Fibroblast of peridontal ligament (primary cell): ENCODE data around the gene CLASP2.
"Not testable (repeated sequence)": the region's sequence is repeated elsewhere in the genome, so short reads cannot be mapped to it uniquely, and the experiment has no call there.

Experiments
- DNase-seq: peaks from one replicate; pipeline ENCODE4 v3.0.0-alpha.2; 2010; ENCODE audit errors: extremely low read depth

CLASP2 gene

DNA sequence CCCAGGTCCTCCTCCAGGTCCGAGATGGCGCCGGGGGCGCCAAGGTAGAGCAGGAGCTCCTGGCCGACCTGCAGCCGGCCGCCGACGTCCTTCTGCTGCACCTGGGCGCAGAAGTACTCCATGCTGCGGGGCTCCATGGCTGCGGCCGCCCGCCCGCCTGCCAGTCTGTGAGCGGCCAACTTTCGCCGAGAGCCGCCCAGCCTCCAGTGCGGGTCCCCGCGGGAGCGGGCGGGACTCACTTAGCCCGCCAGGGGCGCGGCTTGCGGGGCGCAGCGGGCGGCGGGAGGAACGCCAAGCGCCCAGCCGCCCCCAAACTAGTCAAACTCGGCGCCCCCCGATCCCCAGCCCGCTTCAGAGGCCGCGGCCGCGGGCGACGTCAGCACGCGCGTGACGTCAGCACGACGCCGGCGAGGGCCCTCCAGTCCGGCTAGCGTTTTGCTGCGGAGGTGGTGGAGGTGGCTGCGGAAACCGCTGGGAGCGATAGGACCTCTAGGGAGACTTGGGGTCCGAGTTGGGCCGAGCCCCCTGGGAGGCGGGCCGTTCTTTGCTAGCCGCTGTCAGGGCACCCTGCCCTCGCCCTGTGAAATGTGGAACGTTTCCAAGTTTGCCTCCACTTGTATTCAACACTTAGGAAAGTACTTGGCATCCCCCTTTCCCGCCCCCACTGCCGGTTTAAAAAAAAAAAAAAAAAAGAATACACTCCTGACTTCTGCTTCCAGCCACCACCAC, at the start of gene CLASP2:
TSS of gene CLASP2 (minus strand) at position 389 of the 729 bp plus-strand sequence. CDS start at position 137, 252 bp downstream.
- DNase-seq = peak; percentile 77

DNA sequence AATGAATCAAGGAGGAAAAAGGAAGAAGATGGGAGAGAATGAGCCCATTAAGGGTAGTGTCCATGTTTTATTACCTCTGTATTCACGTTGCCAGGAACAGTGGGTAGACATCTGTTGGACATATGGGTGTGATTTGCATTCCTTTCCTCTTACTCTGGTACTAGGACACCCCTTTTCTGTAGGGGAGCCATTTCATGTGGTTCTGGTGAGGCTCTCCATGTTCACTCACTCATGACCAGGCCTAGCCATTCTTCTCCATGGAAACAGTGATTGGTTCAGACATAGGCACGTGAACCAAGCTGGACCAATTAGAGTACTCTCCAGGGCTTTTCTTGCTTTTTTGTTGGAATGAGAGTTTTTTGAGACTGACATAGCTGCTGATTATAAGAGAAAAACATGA, 40.8 kb upstream of the CLASP2 start:
- peak; percentile 46 for DNase-seq

DNA sequence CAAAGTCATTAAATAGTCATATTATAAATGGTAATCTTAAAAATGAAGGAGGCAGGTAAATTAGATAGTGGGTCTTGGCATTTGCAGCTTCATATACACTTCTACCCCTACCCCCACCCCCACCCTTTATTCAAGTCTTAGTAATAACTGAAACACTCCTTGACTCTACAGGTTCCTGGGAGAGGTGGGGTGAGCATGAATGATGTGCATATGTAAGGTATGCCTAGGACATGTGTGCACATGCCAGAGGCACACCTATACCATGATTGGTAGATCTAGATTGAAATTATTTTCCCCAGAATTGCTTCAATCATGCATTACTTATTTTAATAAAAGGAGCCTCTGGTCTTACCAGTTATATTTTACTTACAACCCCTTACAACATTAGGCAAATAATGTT, 40.2 kb upstream of the CLASP2 start:
- DNase-seq = no peak

DNA sequence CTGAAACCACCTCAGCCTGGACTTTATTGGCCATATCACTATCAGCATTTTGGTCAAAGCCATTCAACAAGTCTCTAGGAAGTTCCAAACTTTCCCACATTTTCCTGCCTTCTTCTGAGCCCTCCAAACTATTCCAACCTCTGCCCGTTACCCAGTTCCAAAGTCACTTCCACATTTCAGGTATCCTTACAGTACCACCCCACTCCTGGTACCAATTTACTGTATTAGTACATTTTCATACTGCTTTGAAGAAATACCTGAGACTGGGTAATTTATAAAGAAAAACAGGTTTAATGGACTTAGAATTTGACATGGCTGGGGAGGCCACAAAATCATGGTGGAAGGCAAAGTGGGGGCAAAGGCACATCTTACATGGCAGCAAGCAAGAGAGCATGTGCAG, 36.3 kb upstream of the CLASP2 start:
- not testable (repeated sequence) for DNase-seq

DNA sequence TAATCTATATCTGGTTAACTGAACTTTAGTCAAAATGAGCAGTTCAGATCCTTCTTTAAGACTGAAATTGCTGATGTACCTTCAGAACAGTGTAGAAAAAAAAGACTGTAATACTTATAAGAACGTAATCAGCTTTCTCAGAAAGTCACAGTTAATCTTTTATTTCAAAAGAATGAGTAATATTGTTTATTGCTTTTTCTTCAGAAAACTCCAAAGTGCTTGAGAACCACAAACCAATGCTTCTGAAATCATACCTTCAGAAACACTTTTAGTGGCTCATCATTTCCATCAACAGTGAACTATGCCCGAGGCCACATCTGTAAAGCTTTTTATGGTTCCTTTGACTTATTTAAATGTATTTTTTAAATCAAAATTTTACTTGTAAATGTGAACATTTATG, 33.3 kb upstream of the CLASP2 start:
- no peak for DNase-seq

DNA sequence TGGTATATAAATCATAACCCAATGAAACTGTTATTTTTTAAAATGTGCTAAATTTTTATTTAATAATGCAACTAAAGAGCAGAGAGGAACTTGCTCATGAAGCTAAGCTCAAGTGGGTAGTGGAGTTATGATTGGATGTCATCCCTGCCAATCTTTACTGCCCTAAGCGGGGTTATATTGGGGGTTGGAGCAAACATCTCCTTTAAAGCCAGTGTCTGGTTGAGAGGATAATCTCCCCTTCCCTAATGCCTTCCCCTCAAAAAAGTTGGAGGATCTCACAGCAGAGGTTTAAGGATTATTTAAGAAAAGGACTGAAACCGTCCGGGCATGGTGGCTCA, 32.1 kb upstream of the CLASP2 start:
- no peak for DNase-seq

DNA sequence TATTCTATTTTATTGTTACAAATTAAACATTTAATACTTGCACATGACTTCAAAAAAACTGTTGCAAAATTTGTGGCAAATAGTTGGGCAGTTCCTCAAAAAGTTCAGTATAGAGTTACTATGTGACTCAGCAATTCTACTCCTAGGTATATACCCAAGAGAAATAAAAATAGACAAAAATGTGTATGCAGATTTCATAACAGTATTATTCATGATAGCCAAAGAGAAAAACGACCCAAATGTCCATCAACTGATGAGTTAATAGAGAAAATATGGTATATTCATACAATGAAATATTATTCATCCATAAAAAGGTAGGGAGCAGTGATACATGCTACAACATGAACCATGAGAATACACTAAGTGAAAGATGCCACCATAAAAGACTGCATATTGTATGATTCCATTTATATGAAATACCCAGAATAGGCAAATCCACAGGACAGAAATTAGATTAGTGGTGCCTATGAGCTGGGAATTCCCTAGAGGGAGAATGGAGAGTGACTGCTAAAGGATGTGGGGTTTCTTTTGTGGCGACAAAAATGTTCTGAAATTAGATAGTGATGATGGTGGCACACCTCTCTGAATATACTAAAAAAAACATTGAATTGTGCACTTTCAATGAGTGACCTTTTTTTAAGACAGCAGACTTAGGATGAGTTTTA, 31.6 kb upstream of the CLASP2 start:
- peak; percentile 57 for DNase-seq

DNA sequence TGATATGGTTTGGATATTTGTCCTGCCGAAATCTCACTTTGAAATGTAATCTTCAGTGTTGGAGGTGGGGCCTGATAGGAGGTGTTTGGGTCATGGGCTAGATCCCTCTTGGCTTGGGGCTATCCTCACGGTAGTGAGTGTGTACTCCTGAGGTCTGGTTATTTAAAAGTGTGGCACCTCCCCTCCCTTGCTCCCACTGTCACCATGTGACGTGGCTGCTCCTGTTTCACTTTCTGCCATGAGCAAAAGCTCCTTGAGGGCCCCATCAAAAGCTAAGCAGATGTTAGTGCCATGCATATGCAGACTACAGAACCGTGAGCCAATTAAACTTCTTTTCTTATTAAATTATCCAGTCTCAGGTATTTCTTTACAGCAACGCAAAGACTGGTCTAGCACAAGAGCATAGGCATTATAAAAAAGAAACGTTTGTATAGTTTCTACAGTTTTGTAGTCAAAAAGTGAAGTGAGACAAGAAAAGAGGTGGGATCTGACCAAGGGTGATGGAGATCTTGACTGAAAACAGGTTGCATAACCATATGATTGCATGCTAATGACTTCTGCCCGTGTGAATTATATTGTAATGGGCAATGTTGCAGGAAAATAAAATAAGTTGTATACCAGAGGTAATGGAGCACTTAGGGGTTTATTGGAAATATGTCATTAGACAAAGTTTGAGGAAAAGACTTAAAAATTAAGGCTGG, 28.5 kb upstream of the CLASP2 start:
- no peak for DNase-seq

DNA sequence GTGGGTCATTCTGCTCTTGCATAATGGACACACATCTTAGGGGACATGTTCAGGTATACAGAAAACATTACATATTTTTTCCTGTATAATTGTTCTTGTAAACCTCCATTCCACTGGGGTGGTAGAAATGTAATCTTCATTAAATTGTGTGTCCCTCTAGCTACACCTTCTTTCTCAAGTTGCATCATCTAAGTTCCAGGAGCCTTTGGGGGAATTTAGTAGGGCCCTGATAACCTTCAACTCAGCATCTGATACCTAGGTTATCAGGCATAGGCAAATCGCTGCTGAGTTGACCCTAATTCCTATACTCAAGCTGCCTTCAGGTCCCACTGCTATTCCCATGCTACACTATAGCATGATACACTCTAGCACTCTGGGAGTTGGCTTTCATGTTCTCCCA, 19.1 kb upstream of the CLASP2 start:
- no peak for DNase-seq

DNA sequence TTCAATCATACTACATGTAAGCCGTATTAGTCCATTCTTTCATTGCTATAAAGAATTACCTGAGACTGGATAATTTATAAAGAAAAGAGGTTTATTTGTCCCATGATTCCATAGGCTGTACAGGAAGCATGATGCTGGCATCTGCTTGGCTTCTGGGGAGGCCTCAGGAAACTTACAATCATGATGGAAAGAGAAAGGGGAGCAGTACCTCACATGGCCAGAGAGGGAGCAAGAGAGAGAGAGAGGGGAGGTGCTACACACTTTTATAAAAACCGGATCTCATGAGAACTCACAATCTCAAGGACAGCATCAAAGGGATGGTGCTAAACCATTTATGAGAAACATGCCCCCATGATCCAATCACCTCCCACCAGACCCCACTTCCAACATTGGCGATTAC, 14.3 kb upstream of the CLASP2 start:
- no peak for DNase-seq

DNA sequence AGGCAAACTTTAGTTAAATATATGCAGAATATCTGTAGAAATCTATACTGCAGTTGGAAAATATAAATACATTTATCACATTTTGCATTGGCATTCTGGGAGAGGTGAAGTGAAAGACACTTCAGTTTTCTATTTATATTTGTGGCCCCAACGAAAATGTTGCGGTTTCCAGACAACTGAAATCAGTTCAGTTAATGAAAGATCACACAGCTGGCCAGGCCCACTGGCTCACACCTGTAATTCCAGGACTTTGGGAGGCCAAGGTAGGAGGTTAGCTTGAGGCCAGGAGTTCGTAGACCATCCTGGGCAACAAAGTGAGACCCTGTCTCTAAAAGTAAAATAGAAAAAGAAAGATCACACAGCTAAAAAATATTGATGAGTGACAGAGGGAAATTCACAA, 11.9 kb upstream of the CLASP2 start:
- DNase-seq = no peak

DNA sequence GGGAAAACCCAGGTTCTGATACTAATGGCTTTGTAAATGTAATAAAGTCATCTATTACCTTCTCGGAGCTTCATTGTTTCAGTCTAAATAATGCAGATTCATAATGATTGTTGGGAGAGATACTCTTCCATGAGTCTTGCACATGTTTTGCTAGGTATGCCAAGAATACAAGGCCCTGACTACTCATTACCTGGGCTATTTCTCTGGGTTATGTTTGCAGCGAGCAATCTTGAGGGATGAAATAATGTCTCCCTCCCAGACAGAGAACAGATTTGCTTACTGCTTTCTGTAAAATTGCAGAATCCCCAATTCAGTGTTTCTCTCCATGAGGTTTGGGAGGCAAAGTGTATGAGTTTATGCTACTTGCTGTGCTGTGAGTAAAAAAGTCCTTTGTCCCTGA, 6.2 kb upstream of the CLASP2 start:
- DNase-seq = no peak

DNA sequence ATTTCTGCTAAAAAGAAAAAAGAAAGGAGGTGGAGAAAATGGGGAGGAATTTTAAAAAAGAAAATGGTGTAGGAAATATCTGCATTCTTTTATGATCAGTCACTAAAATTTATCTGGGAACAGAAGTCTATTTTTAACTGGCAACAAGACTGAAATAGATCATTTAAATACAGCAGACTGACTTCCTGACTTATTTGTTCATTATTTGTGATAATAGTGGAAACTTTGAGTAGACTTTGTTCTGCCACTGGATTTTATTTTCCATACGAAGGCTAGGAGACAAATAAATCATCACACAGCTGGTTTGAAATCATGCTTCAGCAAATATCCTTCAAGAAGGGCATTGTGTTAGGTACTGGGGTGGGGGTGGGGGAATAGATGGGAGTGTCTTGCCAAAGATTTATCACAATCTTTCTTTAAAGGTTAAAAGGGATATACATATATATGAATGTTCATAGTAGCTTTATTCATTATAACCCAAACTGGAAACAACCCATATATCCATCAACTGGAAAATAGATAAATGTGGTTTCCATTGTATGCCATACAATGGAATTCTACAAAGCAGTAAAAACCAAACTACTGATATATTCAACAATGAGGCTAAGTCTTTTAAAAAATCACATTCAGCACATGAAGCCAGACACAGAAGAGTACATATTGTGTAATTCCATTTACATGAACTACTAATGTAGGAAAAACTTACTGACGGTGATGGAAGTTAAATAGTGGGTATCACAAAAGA, 4.7 kb upstream of the CLASP2 start:
- DNase-seq = peak; percentile 37

DNA sequence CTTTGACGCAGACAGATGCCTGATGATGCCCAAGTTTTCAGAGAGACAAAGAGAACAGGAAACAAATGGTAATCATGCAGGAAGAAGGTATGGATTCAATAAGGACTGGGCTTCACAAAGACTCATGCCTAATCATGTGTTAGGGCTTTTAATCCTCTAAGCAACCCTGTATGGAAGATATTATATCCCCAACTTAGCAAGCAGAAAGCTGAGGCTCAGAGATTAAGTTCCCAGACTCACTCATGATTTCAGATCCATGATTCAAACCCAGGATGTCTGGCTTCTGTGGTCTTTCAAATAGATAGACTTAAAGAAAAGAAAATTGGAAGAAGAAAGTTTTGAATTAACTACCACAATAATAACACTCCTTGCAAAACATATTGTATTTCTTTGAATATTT, 4.1 kb upstream of the CLASP2 start:
- no peak for DNase-seq

DNA sequence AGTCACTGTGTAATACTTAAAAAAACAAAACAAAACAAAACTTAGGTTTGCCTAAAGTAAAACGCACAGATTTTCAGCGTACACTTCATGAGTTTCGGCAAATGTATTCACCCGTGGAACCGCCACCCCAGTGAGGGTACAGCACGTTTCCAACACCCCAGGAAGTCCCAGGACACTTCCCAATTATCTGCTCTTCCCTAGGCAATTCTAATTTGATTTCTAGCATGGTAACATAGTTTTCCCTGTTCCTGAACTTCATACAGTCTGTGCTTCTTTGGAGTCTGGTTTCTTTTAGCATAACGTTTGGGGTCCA, 497 bp upstream of the CLASP2 start:
- peak; percentile 26 for DNase-seq

DNA sequence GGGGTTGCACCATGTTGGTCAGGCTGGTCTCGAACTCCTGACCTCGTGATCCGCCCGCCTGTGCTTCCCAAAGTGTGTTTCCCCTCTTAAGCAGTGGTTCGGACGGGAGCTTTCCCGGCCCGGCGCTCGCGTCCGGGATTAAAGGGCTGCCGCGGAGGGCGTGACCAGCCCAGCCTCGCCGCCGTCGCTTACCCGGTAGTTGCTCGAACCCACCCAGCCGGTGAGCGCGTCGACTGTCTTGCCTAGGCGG, 513 bp downstream of the CLASP2 start:
- peak; percentile 43 for DNase-seq

DNA sequence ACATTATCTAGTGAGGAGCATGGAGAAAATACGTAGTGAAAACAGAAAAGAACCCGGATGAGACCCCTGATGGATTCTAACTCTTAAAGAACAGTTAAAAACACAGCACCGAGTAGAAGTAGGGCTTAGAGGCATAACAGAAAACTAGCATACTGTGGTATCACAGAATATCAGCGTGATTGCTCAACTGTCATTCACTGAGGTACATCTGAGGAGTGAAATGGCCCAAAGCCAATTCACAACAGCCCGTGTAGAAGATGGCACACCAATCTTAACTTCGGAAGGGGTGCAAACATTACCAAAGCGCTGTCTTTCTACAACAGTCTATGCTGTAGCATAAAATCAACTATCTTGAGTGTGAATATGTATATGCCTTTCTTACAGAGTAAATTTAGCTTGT, 1.8 kb downstream of the CLASP2 start:
- peak; percentile 27 for DNase-seq

DNA sequence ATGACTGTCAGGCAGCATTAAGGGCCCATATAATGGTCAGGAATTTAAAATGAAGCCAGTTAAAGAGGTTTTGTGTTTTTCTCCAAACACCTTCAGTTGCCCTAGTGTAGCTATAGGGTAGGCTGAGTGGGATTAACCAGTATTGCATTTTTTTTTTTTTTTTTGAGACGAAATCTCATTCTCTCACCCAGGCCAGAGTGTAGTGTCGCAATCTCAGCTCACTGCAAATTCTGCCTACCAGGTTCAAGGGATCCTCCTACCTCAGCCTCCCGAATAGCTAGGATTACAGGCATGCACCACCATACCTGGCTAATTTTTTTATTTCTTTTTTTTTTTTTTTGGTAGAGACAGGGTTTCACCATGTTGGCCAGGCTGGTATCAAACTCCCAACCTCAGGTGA, 7.0 kb downstream of the CLASP2 start:
- DNase-seq = no peak

DNA sequence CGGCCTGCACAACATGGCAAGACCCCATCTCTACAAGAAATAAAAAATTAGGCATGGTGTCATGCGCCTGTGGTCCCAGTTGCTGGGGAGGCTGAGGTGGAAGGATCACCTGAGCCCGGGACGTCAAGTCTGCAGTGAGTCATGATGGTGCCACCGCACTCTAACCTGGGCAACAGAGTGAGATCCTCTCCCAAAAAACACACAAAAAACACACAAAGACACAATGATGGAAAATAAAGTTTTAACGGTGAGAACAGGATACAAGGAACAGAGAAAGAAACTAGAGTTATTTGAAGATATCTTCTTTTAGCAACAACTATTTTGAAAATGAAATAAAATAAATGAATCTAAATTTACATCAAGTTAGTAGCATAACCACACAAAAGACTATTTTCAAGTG, 12.0 kb downstream of the CLASP2 start:
- DNase-seq = no peak

DNA sequence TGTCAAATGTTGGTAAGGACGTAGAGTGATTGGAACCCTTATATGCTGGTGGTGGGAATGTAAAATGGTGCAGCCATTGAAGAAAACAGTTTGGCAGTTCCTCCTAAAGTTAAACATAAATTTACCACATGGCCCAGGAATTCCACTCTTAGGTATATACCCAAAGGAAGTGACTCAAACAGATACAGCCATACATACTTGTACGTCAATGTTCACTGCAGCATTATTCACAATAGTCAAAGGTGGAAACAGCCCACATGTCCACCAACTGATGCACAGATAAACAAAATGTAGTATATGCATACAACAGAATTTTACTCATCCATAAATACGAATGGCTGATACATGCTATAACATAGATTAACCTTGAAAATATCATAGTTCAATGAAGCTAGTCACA, 13.2 kb downstream of the CLASP2 start:
- DNase-seq = no peak

DNA sequence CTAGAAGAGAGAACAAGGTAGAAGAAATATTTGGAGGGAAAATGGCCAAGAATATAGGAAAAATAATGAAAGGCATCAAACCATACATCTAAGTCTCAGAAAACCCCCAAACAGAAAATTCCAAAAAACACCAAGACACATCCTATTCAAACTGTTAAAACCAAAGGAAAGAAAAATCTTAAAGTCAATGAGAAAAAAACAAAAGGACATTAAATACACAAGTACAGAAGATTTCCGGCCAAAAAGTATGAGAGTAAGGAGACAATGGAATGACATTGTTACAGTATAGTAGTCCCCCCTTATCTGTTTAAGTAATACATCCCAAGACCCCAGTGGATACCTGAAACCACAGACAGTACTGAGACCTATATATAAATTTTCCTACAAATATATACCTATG, 18.8 kb downstream of the CLASP2 start:
- DNase-seq = no peak

DNA sequence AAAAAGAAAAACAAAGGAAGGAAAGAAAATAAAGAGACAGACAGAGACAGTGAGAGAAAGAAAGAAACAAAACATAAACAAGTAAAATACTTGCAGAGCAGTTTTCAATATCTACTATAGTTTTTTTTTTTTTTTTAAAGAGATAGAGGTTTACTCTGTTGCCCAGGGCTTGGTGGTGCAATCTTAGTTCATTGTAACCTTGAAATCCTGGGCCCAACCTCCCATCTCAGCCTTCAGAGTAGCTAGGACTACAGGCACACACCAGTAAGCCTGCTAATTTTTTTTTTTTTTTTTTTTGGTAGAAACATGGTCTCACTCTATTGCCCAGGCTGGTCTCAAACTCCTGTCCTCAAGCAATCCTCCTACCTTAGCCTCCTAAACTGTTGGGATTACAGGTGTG, 23.1 kb downstream of the CLASP2 start:
- DNase-seq = no peak

DNA sequence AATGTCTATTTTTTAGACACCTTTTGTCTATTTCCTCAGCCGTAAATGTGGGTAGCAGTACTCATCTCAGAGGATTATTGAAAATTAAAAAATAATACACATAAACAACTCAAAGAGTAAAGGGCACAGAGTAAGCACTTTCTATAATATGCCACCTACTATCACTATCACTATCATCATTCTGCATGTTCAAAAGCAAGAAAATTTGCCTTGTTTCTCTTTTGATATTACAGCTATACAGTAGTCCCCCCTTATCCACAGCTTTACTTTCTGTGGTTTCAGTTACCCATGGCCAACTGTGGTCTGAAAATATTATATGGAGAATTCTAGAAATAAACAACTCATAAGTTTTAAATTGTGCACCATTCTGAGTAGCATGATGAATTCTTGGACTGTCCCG, 27.7 kb downstream of the CLASP2 start:
- DNase-seq = no peak
